ENCODE data around the gene TST. TPM values are rescaled to one million over a fixed set of nuclear protein-coding genes. Genes with fewer than 3 reads are reported as not detected.

The TST gene
- total RNA-seq, 1 donor from 2014 or later = 20.5 TPM

DNA sequence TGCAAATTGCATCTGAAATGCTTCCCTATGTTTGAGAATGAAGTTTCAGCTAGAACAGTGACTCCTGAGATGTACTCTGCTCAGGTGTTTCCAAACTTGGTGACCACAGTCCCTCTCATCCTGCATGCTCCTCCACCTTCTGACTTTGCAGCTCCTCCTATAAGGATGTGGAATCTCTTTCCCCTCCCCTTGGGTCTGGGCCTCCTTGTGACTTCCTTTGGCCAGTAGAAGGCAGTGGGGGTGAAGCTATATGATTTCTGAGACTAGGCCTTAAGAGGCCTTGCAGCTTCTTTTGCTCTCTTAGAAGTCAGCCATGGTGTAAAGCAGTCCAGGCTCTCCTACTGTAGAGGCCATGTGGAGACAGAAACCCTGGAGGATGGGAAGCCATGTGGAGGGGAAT is 55.1 kb downstream of the TST start:
- TF ChIP-seq, protein P1, sequence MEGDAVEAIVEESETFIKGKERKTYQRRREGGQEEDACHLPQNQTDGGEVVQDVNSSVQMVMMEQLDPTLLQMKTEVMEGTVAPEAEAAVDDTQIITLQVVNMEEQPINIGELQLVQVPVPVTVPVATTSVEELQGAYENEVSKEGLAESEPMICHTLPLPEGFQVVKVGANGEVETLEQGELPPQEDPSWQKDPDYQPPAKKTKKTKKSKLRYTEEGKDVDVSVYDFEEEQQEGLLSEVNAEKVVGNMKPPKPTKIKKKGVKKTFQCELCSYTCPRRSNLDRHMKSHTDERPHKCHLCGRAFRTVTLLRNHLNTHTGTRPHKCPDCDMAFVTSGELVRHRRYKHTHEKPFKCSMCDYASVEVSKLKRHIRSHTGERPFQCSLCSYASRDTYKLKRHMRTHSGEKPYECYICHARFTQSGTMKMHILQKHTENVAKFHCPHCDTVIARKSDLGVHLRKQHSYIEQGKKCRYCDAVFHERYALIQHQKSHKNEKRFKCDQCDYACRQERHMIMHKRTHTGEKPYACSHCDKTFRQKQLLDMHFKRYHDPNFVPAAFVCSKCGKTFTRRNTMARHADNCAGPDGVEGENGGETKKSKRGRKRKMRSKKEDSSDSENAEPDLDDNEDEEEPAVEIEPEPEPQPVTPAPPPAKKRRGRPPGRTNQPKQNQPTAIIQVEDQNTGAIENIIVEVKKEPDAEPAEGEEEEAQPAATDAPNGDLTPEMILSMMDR (IDR thresholded peaks at IDR 0.05) = no peak
- no peaks in the 10 kb centered on the region for H3K9me3 Mint-ChIP-seq (ENCODE audit: unreplicated experiment)
- H3K36me3 Mint-ChIP-seq (ENCODE audit: unreplicated experiment) = no peaks in the 10 kb centered on the region
- peaks cover 54% of the 10 kb centered on the region for H3K27me3 Mint-ChIP-seq (ENCODE audit: unreplicated experiment)
- H3K4me1 Mint-ChIP-seq (ENCODE audit: unreplicated experiment) = no peaks in the 10 kb centered on the region
- H3K27ac Mint-ChIP-seq (ENCODE audit: unreplicated experiment) = no peak overlapping the region
- DNase-seq (ENCODE audit: extremely low spot score, unreplicated experiment) = no peak
- no peak overlapping the region for H3K4me3 Mint-ChIP-seq (ENCODE audit: unreplicated experiment)

DNA sequence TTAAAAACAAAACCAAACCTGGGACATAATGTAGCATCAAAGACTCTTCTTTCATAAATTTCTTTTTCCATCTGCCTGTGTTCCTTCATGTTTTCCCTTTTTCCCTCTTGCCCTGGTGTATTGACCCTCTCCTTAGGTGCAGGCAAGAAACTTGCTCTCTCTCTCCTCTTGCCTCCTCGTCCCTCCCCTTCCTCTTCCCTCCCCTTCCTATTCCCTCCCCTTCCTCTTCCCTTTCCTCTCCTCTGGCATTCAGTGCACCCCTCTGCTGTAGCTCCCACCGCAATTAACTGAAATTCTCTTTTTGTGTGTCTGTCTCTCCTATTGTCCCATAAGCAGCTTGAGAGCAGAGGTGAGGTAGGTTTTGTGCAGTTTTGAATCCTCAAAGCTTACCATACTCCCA is 55.9 kb downstream of the TST start:
- no peak for DNase-seq (ENCODE audit: extremely low spot score, unreplicated experiment)
- Mint-ChIP-seq H3K27me3 (ENCODE audit: unreplicated experiment) (peaks cover 48% of the 10 kb centered on the region), H3K36me3 (ENCODE audit: unreplicated experiment) (no peaks in the 10 kb centered on the region), H3K4me3 (ENCODE audit: unreplicated experiment) (no peak overlapping the region), H3K4me1 (ENCODE audit: unreplicated experiment) (no peaks in the 10 kb centered on the region), H3K9me3 (ENCODE audit: unreplicated experiment) (no peaks in the 10 kb centered on the region), H3K27ac (ENCODE audit: unreplicated experiment) (no peak overlapping the region)
- TF ChIP-seq, protein P1 (IDR thresholded peaks at IDR 0.05) = no peak

GRCh38 chr22:36961626-36962025 is 57.6 kb downstream of the TST start:
- H3K4me3 Mint-ChIP-seq (ENCODE audit: unreplicated experiment) = no peak overlapping the region
- DNase-seq (ENCODE audit: extremely low spot score, unreplicated experiment) = no peak
- peaks cover 45% of the 10 kb centered on the region for H3K27me3 Mint-ChIP-seq (ENCODE audit: unreplicated experiment)
- TF ChIP-seq, protein P1 (IDR thresholded peaks at IDR 0.05) = no peak
- H3K9me3 Mint-ChIP-seq (ENCODE audit: unreplicated experiment) = peaks cover 4% of the 10 kb centered on the region
- no peak overlapping the region for H3K27ac Mint-ChIP-seq (ENCODE audit: unreplicated experiment)
- H3K36me3 Mint-ChIP-seq (ENCODE audit: unreplicated experiment) = no peaks in the 10 kb centered on the region
- no peaks in the 10 kb centered on the region for H3K4me1 Mint-ChIP-seq (ENCODE audit: unreplicated experiment)

Other genes starting within 250 kb of the TST start
- gene IFT27, start 243.3 kb downstream of the TST start, total RNA-seq = 30.5 and 36.9 TPM in 2 replicates
- 0.94 TPM in 1 of 2 replicates, not detected in the other for gene PVALB, start 202.4 kb downstream of the TST start, total RNA-seq
- not detected in 2 replicates for gene NCF4, start 158.4 kb downstream of the TST start, total RNA-seq
- gene CSF2RB, start 105.8 kb downstream of the TST start, total RNA-seq = not detected in 2 replicates
- 57.4 and 65.1 TPM in 2 replicates for gene MPST, start 295 bp upstream of the TST start, total RNA-seq
- 35.8 and 39.6 TPM in 2 replicates for gene KCTD17, start 32.3 kb upstream of the TST start, total RNA-seq
- not detected in 2 replicates for gene TMPRSS6, start 90.3 kb upstream of the TST start, total RNA-seq
- 0.10 TPM in 1 of 2 replicates, not detected in the other for gene IL2RB, start 130.5 kb upstream of the TST start, total RNA-seq
- 36.4 and 36.5 TPM in 2 replicates for gene C1QTNF6, start 168.8 kb upstream of the TST start, total RNA-seq
- not detected in 2 replicates for gene SSTR3, start 193.0 kb upstream of the TST start, total RNA-seq
- gene RAC2, start 224.8 kb upstream of the TST start, total RNA-seq = not detected in 2 replicates

Data from osteocyte (in vitro differentiated cells).